Measurements from ENCODE around the gene EIF4G3. TPM values are rescaled to one million over a fixed set of nuclear protein-coding genes. Genes with fewer than 3 reads are reported as not detected.

The EIF4G3 gene
- total RNA-seq, 2 donors from 2014 or later, result 70.3 to 70.5 TPM

- Histone ChIP-seq H3K4me1 (no peaks in the 10 kb centered on the region), H3K4me3 (no peak overlapping the region), H3K27me3 (no peaks in the 10 kb centered on the region), H3K36me3 (no peaks in the 10 kb centered on the region), H3K9ac (ENCODE audit: low read depth in 2 of 2, low read length in 2 of 2) (no peak overlapping the region), H3K27ac (no peak overlapping the region), H3K9me3 (no peaks in the 10 kb centered on the region)
- no peak for TF ChIP-seq CTCF (IDR thresholded peaks at IDR 0.05)
- DNase-seq, result no peak
- intact Hi-C loops (cut with DNase I), result loop anchor here (5.0 kb wide), 1 partner anchor 217 kb away; no protein-coding TSS in a partner anchor
Measured at GRCh38 chr1:20980051-20980450, 196.6 kb downstream of the EIF4G3 start.

DNA sequence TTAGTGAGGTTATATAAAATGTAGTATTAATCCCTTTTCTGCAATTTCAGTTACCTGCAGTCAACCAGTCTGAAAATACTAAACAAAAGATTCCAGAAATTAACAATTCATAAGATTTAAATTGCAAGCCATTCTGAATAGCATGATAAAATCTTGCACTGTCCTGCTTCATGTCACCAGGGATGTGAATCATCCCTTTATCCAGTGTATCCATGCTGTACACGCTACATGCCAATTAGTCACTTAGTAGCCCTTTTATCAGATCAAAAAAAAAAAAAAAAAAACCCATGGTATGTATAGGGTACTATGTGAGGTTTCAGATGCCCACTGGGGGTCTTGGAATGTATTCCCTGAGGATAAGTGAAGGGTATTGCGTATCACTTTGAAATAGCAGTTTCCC lies 198.3 kb downstream of the EIF4G3 start:
- no peak for TF ChIP-seq CTCF (IDR thresholded peaks at IDR 0.05)

DNA sequence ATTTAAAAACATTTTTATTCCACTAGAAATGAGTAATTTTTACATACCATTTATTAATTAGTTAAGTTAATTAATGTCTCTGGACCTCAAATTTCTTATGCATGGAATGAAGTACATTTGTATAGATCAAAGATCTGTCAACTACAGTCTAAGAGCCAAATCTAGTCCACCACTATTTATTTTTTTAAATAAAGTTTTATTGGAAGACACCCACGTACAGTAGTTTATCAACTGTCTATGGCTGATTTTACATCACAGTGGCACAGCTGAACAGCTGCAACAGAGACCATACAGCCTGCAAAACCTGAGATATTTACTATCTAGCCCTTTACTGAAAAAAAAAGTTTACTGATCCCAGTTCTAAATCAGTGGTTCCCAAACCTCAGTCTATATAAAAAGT lies 201.0 kb downstream of the EIF4G3 start:
- no peak for TF ChIP-seq CTCF (IDR thresholded peaks at IDR 0.05)
- Histone ChIP-seq H3K9ac (ENCODE audit: low read depth in 2 of 2, low read length in 2 of 2) (no peak overlapping the region), H3K4me3 (no peak overlapping the region), H3K36me3 (no peaks in the 10 kb centered on the region), H3K27ac (no peak overlapping the region), H3K9me3 (no peaks in the 10 kb centered on the region), H3K27me3 (no peaks in the 10 kb centered on the region), H3K4me1 (no peaks in the 10 kb centered on the region)
- intact Hi-C loops (cut with DNase I), result no loop called here
- DNase-seq, result no peak

More for the DNA sequence above, 198.3 kb downstream of the EIF4G3 start:
- Histone ChIP-seq H3K9me3 (no peaks in the 10 kb centered on the region), H3K4me1 (no peaks in the 10 kb centered on the region), H3K4me3 (no peak overlapping the region), H3K36me3 (no peaks in the 10 kb centered on the region), H3K27me3 (no peaks in the 10 kb centered on the region), H3K27ac (no peak overlapping the region), H3K9ac (ENCODE audit: low read depth in 2 of 2, low read length in 2 of 2) (no peak overlapping the region)
- no peak for DNase-seq
- intact Hi-C loops (cut with DNase I), result no loop called here

DNA sequence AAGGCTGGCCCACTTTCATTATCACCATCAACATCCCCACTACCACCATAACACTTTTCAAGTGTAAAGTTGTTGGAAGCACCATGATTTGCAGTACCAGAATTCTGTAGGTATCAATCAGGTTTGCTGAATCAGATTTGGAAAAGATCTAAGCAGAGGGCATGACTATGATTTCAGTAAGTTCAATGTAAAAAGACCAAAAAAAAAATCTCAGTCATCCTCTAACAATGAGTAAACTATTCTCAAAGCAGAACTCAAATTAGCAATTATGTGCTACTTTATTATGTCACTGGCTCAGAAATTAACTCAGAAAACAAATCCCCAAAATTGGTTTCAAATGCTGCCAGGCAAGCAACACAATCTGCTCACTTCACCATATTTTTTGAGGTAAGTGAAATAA lies 201.7 kb downstream of the EIF4G3 start:
- DNase-seq, result no peak
- Histone ChIP-seq H3K4me1 (no peaks in the 10 kb centered on the region), H3K4me3 (no peak overlapping the region), H3K36me3 (no peaks in the 10 kb centered on the region), H3K27ac (no peak overlapping the region), H3K9me3 (no peaks in the 10 kb centered on the region), H3K27me3 (no peaks in the 10 kb centered on the region), H3K9ac (ENCODE audit: low read depth in 2 of 2, low read length in 2 of 2) (no peak overlapping the region)
- no peak for TF ChIP-seq CTCF (IDR thresholded peaks at IDR 0.05)
- intact Hi-C loops (cut with DNase I), result no loop called here

- H3K4me3 ChIP-seq, result no peak overlapping the region
- intact Hi-C loops (cut with DNase I), result no loop called here
- no peak for DNase-seq
- TF ChIP-seq CTCF (IDR thresholded peaks at IDR 0.05), result no peak
- H3K27ac ChIP-seq, result no peak overlapping the region
- no peaks in the 10 kb centered on the region for H3K9me3 ChIP-seq
- H3K4me1 ChIP-seq, result no peaks in the 10 kb centered on the region
- H3K9ac ChIP-seq (ENCODE audit: low read depth in 2 of 2, low read length in 2 of 2), result no peak overlapping the region
- no peaks in the 10 kb centered on the region for H3K36me3 ChIP-seq
- no peaks in the 10 kb centered on the region for H3K27me3 ChIP-seq
Measured at GRCh38 chr1:20974069-20974468, 202.6 kb downstream of the EIF4G3 start.

GRCh38 chr1:20972855-20973254 lies 203.8 kb downstream of the EIF4G3 start:
- H3K36me3 ChIP-seq, result no peaks in the 10 kb centered on the region
- intact Hi-C loops (cut with DNase I), result no loop called here
- no peaks in the 10 kb centered on the region for H3K27me3 ChIP-seq
- no peak overlapping the region for H3K27ac ChIP-seq
- TF ChIP-seq CTCF (IDR thresholded peaks at IDR 0.05), result no peak
- no peak overlapping the region for H3K4me3 ChIP-seq
- no peaks in the 10 kb centered on the region for H3K9me3 ChIP-seq
- no peak for DNase-seq
- no peak overlapping the region for H3K9ac ChIP-seq (ENCODE audit: low read depth in 2 of 2, low read length in 2 of 2)
- no peaks in the 10 kb centered on the region for H3K4me1 ChIP-seq
